Ascending aorta (tissue), 2 donors: ENCODE data around the gene THADA. TPM values are rescaled to one million over a fixed set of nuclear protein-coding genes. Genes with fewer than 3 reads are reported as not detected.
"Not testable (repeated sequence)": the region's sequence is repeated elsewhere in the genome, so short reads cannot be mapped to it uniquely, and the experiment has no call there.

Source experiments
- DNase-seq, 2 donors: peaks; one replicate each; pipeline ENCODE4 v3.0.0-alpha.2; 2019; ENCODE audit warnings: low spot score in 2 of 2
- H3K27ac ChIP-seq, 2 donors: fragments of 200-600 bp; sonication (generic); one replicate each; pipeline ENCODE4 v1.5.1; 2016 to 2017; ENCODE audit warnings: mild to moderate bottlenecking in 1 of 2
- H3K27me3 ChIP-seq: fragments of 200-600 bp; sonication (generic); one replicate; pipeline ENCODE4 v1.5.1; 2017
- H3K36me3 ChIP-seq, 2 donors: fragments of 200-600 bp; sonication (generic); one replicate each; pipeline ENCODE4 v1.5.1; 2016
- H3K4me1 ChIP-seq, 2 donors: fragments of 200-600 bp; sonication (generic); one replicate each; pipeline ENCODE4 v1.5.1; 2016 to 2017; ENCODE audit warnings: mild to moderate bottlenecking in 1 of 2
- H3K4me3 ChIP-seq, 2 donors: fragments of 200-600 bp; sonication (generic); one replicate each; pipeline ENCODE4 v1.5.1; 2016 to 2017; ENCODE audit warnings: mild to moderate bottlenecking in 1 of 2
- H3K9me3 ChIP-seq, 2 donors: fragments of 200-600 bp; sonication (generic); one replicate each; pipeline ENCODE4 v1.5.1; 2016
- CTCF ChIP-seq, 3 experiments: fragments of 200-600 bp in 2 of 3; fragments of 450-650 bp in 1 of 3; sonication (generic) in 2 of 3; IDR thresholded peaks; one replicate each; pipeline ENCODE4 v1.5.1; 2016 to 2019; ENCODE audit warnings: antibody characterized with exemption in 3 of 3, mild to moderate bottlenecking in 1 of 3, moderate library complexity in 1 of 3
- intact Hi-C: fragments of 100-400 bp; cut with DNase I; formaldehyde crosslinking; loops from one replicate; pipeline ENCODE4 v1.15.1; 2023
- total RNA-seq: library from RNA; depleted of rRNA; stranded (reverse); fragments of >200 nt; gene quantifications from one replicate; pipeline ENCODE4 v1.1.0, GENCODE V29; 2016

THADA gene
- total RNA-seq, 1 donor from 2014 or later = 27.4 TPM

- Histone ChIP-seq H3K4me1 (peaks cover 3 to 23% of the 10 kb centered on the region in 2 donors), H3K27ac (peak overlapping the region; percentile 7 to 48), H3K36me3 (no peaks in the 10 kb centered on the region), H3K9me3 (no peaks in the 10 kb centered on the region), H3K27me3 (no peaks in the 10 kb centered on the region), H3K4me3 (no peak overlapping the region)
- DNase-seq = no peak
- no peak for TF ChIP-seq CTCF (IDR thresholded peaks at IDR 0.05)
- intact Hi-C loops = no loop called here
These were observed 145.2 kb downstream of the THADA start for GRCh38 chr2:43450617-43451016.

- no peaks in the 10 kb centered on the region for H3K27me3 ChIP-seq
- H3K9me3 ChIP-seq = no peaks in the 10 kb centered on the region
- H3K4me1 ChIP-seq = peaks cover 3 to 18% of the 10 kb centered on the region in 2 donors
- H3K4me3 ChIP-seq = no peak overlapping the region
- no peak for DNase-seq
- no peak for TF ChIP-seq CTCF (IDR thresholded peaks at IDR 0.05)
- intact Hi-C loops = no loop called here
- no peak overlapping the region for H3K27ac ChIP-seq
- no peaks in the 10 kb centered on the region for H3K36me3 ChIP-seq
These were observed 147.1 kb downstream of the THADA start for GRCh38 chr2:43448822-43449110.

- no peak for DNase-seq
- Histone ChIP-seq H3K4me3 (no peak overlapping the region), H3K27me3 (no peaks in the 10 kb centered on the region), H3K36me3 (no peaks in the 10 kb centered on the region), H3K9me3 (no peaks in the 10 kb centered on the region), H3K4me1 (peaks cover 3 to 18% of the 10 kb centered on the region in 2 donors), H3K27ac (no peak overlapping the region)
- intact Hi-C loops = no loop called here
- TF ChIP-seq CTCF (IDR thresholded peaks at IDR 0.05) = no peak
These were observed 147.6 kb downstream of the THADA start for GRCh38 chr2:43448011-43448821.

GRCh38 chr2:43446755-43447154, 149.1 kb downstream of the THADA start:
- DNase-seq, H3K36me3 ChIP-seq, H3K27ac ChIP-seq, H3K27me3 ChIP-seq, intact Hi-C loops, H3K9me3 ChIP-seq, H3K4me3 ChIP-seq: not testable (repeated sequence)
- H3K4me1 ChIP-seq = peaks cover 0 to 10% of the 10 kb centered on the region in 2 donors

- H3K4me3 ChIP-seq = no peak overlapping the region
- H3K27ac ChIP-seq = no peak overlapping the region
- peaks cover 0 to 5% of the 10 kb centered on the region in 2 donors for H3K4me1 ChIP-seq
- TF ChIP-seq CTCF (IDR thresholded peaks at IDR 0.05) = no peak
- H3K36me3 ChIP-seq = no peaks in the 10 kb centered on the region
- no peaks in the 10 kb centered on the region for H3K9me3 ChIP-seq
- DNase-seq = no peak
- H3K27me3 ChIP-seq = no peaks in the 10 kb centered on the region
- intact Hi-C loops = no loop called here
These were observed 150.1 kb downstream of the THADA start for GRCh38 chr2:43445781-43446180.

GRCh38 chr2:43444989-43445645, 150.7 kb downstream of the THADA start:
- no peak for TF ChIP-seq CTCF (IDR thresholded peaks at IDR 0.05)
- no peak for DNase-seq
- intact Hi-C loops = no loop called here

More at GRCh38 chr2:43444989-43445645, 150.7 kb downstream of the THADA start:
- Histone ChIP-seq H3K36me3 (no peaks in the 10 kb centered on the region), H3K4me3 (no peak overlapping the region), H3K27me3 (no peaks in the 10 kb centered on the region), H3K27ac (no peak overlapping the region), H3K9me3 (no peaks in the 10 kb centered on the region), H3K4me1 (peaks cover 0 to 3% of the 10 kb centered on the region in 2 donors)
